ENCODE data around the gene ATAT1.

The ATAT1 gene

DNA sequence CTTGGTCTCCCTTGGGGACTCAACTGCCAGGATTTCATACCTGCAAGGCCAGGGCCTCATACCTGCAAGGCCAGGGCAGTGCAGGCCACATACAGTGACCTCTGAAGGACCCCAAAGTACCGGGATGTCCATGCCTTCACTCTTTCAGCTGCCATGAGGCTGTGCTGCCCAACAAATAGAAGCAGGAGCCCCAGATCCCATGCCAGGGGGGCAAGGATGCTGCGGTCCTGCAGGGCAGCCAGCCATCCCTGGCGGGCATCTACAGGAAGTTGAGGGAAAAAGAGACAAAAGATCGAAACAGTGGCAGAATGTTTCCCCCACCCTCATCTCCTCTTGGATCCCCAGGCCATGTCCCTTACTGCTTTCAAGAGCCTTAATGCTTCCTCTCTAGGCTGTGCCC, 63.3 kb downstream of the ATAT1 start:
- ATAC-seq, result no peak
- H3K27ac Mint-ChIP-seq, result peak overlapping the region; percentile 74

GRCh38 chr6:30690403-30691207, 63.9 kb downstream of the ATAT1 start, which contains the start of gene NRM:
Gene NRM (minus strand): TSS chr6:30690984. CDS start chr6:30690974, 10 bp downstream.
- Mint-ChIP-seq H3K4me1 (peaks cover 42% of the 10 kb centered on the region), H3K4me3 (peak within 1 kb of the TSS; percentile 89), H3K9me3 (no peaks in the 10 kb centered on the region), H3K27me3 (no peaks in the 10 kb centered on the region), H3K36me3 (ENCODE audit: low read depth) (peaks cover 7% of the 10 kb centered on the region), H3K27ac (peak within 1 kb of the TSS; percentile 74)
- ATAC-seq (peak; percentile 35), DNase-seq (peak; percentile 84)

More for the DNA sequence above, 63.3 kb downstream of the ATAT1 start:
- no peaks in the 10 kb centered on the region for H3K9me3 Mint-ChIP-seq
- no peak for DNase-seq
- H3K4me1 Mint-ChIP-seq, result peaks cover 42% of the 10 kb centered on the region
- peak overlapping the region; percentile 89 for H3K4me3 Mint-ChIP-seq
- H3K27me3 Mint-ChIP-seq, result no peaks in the 10 kb centered on the region
- peaks cover 13% of the 10 kb centered on the region for H3K36me3 Mint-ChIP-seq (ENCODE audit: low read depth)

DNA sequence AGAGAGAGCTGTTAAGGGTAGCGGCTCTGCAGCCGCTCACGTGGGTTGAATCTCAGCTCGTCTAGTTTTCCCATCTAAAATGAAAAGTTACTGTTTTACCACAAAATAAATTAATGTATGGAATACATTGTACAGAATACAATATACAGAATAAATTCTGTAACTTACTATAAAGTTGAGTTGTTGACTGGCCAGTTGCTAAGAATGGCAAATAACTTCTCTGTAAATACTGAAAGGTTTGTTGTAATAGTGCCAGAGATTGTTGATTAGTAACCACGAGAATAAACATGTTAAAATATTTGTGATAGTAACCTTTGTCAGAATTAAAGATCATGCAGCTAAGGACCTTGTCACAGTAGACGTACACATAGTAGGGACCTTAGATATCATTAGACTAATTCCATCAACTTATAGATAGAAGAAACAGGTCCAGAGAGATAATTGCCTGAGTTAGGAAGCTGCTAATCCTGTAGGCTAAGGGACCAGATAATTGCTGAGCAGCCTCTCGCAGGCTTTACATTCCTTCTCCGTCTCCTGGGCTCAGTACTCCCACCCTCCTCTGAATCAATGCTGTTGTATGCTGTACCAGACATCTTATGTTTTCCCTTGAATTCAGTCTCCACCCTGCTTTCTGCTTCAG, 64.7 kb downstream of the ATAT1 start:
- Mint-ChIP-seq H3K4me1 (peaks cover 39% of the 10 kb centered on the region), H3K27ac (peak overlapping the region; percentile 59), H3K27me3 (no peaks in the 10 kb centered on the region), H3K9me3 (no peaks in the 10 kb centered on the region), H3K36me3 (ENCODE audit: low read depth) (no peaks in the 10 kb centered on the region), H3K4me3 (peak overlapping the region; percentile 89)
- DNase-seq (no peak), ATAC-seq (no peak)

Measured in activated naive CD8-positive, alpha-beta T cell treated with anti-CD3 and anti-CD28 coated beads, Interleukin-2, amount 50 U/mL, for 24 hours (primary cell).